PFSK-1 (cell line): ENCODE results near the gene EMILIN2. TPM values are rescaled to one million over a fixed set of nuclear protein-coding genes. Genes with fewer than 3 reads are reported as not detected.

ENCODE experiments used
- FOXP2 ChIP-seq: optimal IDR thresholded peaks from 2 replicates; pipeline ENCODE3; 2011; ENCODE audit warnings: borderline replicate concordance, control low read depth, inconsistent platforms; ENCODE audit not compliant: insufficient read depth; ENCODE audit errors: extremely low read length, extremely low read depth
- POLR2AphosphoS5 ChIP-seq: IDR thresholded peaks from 2 replicates; pipeline ENCODE4 v1.6.1; 2012; ENCODE audit warnings: low read depth, mild to moderate bottlenecking, control low read depth, low read length, moderate library complexity
- SIN3A ChIP-seq: IDR thresholded peaks from 2 replicates; pipeline ENCODE4 v1.6.1; 2012; ENCODE audit warnings: mild to moderate bottlenecking, low read length, moderate library complexity, borderline replicate concordance; ENCODE audit not compliant: insufficient read depth
- TAF1 ChIP-seq: IDR thresholded peaks from 2 replicates; pipeline ENCODE4 v1.6.1; 2012; ENCODE audit warnings: low read length, control low read depth, borderline replicate concordance; ENCODE audit not compliant: insufficient read depth
- polyA plus RNA-seq: library from polyadenylated mRNA; unstranded; fragments of >200 nt; gene quantifications from one replicate; pipeline ENCODE4 v1.2.1, GENCODE V29; 2012; ENCODE audit warnings: low read depth, missing spikeins; ENCODE audit not compliant: insufficient read length
- TF ChIP-seq, protein P1 (sequence below), 2 experiments: IDR thresholded peaks; 2 replicates each; pipeline versions ENCODE4 v1.6.1 to v1.8.0; 2011 to 2012; ENCODE audit warnings: low read depth in 2 of 2, low read length in 2 of 2, control low read depth in 1 of 2, inconsistent platforms in 1 of 2, mild to moderate bottlenecking in 1 of 2, moderate library complexity in 1 of 2; ENCODE audit not compliant: insufficient read depth in 1 of 2

EMILIN2 gene
- polyA plus RNA-seq = 0.11 TPM

- TF ChIP-seq SIN3A (no peak), TAF1 (no peak), FOXP2 (no peak), POLR2AphosphoS5 (no peak)
- TF ChIP-seq, protein P1, sequence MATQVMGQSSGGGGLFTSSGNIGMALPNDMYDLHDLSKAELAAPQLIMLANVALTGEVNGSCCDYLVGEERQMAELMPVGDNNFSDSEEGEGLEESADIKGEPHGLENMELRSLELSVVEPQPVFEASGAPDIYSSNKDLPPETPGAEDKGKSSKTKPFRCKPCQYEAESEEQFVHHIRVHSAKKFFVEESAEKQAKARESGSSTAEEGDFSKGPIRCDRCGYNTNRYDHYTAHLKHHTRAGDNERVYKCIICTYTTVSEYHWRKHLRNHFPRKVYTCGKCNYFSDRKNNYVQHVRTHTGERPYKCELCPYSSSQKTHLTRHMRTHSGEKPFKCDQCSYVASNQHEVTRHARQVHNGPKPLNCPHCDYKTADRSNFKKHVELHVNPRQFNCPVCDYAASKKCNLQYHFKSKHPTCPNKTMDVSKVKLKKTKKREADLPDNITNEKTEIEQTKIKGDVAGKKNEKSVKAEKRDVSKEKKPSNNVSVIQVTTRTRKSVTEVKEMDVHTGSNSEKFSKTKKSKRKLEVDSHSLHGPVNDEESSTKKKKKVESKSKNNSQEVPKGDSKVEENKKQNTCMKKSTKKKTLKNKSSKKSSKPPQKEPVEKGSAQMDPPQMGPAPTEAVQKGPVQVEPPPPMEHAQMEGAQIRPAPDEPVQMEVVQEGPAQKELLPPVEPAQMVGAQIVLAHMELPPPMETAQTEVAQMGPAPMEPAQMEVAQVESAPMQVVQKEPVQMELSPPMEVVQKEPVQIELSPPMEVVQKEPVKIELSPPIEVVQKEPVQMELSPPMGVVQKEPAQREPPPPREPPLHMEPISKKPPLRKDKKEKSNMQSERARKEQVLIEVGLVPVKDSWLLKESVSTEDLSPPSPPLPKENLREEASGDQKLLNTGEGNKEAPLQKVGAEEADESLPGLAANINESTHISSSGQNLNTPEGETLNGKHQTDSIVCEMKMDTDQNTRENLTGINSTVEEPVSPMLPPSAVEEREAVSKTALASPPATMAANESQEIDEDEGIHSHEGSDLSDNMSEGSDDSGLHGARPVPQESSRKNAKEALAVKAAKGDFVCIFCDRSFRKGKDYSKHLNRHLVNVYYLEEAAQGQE (IDR thresholded peaks at IDR 0.05; ENCODE audit: insufficient read depth in 1 of 2, low read depth in 2 of 2, low read length in 2 of 2) = no peak
These were observed at the start of gene EMILIN2 for GRCh38 chr18:2846636-2847316. EMILIN2 (plus strand) TSS chr18:2847006; CDS start chr18:2847189, 183 bp downstream.

DNA sequence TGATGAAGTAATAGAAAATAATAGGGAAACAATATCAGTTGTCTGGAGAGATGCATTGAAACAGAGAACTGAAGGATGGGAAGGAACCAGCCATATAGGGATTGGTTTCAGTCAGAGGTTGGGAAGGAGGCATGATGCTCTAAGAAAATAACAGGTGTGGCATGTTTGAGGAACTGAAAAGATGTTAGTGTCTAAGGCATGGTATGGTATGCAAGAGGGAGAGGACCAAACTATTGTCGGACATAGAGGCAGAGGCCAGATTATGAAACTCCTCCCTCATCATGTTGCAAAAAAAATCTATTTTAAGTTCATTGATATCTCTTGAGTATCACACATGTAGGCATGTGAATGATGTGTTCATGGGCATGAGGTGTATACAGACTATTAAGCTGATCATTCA lies 48.9 kb upstream of the EMILIN2 start:
- TF ChIP-seq SIN3A = no peak
- no peak for TF ChIP-seq FOXP2
- TF ChIP-seq POLR2AphosphoS5 = no peak
- no peak for TF ChIP-seq TAF1
- TF ChIP-seq, protein P1 (IDR thresholded peaks at IDR 0.05; ENCODE audit: insufficient read depth in 1 of 2, low read depth in 2 of 2, low read length in 2 of 2) = no peak

GRCh38 chr18:2799369-2799768 lies 47.4 kb upstream of the EMILIN2 start:
- TF ChIP-seq, protein P1 (IDR thresholded peaks at IDR 0.05; ENCODE audit: insufficient read depth in 1 of 2, low read depth in 2 of 2, low read length in 2 of 2) = no peak
- no peak for TF ChIP-seq SIN3A
- no peak for TF ChIP-seq FOXP2
- no peak for TF ChIP-seq TAF1
- no peak for TF ChIP-seq POLR2AphosphoS5

DNA sequence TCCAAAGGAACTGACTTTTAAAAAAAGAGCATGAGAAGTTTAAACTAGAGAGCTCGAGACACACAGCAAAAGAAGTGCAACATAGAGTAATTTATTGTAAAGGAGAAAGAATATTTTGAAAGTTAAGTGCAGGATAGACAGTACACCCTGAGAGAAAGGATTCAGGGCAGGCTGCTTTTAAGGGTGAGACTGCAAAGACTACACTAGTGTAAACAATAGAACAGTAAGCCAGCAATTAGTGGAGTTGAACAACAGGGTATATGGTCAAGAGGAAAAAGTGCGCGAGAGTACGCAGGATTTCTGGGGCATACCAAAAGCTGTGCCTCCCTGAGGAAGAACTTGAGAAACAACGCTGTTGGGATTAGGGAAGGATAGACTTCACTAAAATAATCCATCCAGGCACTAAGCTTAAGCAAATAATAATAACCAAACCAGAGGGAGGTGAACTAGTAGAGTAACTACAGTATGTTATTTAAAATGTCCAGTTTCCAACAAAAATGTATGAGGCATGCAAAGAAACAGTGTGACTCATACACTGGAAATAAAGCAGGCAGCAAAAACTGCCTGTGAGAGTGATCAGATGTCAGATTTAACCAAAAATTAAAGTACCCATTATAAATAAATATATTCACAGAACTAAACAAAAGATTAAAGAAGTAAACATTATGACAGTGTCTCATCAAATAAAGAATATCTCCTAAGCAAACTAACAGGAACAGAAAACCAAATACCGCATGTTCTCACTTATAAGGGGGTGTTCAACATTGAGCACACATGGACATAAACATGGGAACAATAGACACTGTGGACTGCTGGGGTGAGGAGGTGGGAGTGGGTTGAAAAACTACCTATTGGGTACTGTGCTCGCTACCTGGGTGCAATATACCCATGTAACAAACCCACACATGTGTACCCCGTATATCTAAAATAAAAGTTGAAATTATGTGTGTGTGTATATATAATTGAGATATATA lies 40.5 kb upstream of the EMILIN2 start:
- TF ChIP-seq POLR2AphosphoS5 (no peak), SIN3A (no peak), TAF1 (no peak)
- TF ChIP-seq, protein P1 (IDR thresholded peaks at IDR 0.05; ENCODE audit: insufficient read depth in 1 of 2, low read depth in 2 of 2, low read length in 2 of 2) = no peak
